WTC11 (cell line): ENCODE measurements around the gene CTRB1. TPM values are rescaled to one million over a fixed set of nuclear protein-coding genes. Genes with fewer than 3 reads are reported as not detected.

Experiments
- ATAC-seq: fragments of 200-7000 bp; cut with Tn5 transposase; 2 replicates; pipeline ENCODE4 v1.10.0; 2021; ENCODE audit warnings: mild to moderate bottlenecking, moderate library complexity
- CTCF ChIA-PET: fragments of 300-600 bp; sonication (Branson Sonifier 250); formaldehyde crosslinking; loops from one replicate; lab custom pipeline; 2021; ENCODE audit warnings: antibody characterized with exemption; lab: Charles Lee
- POLR2A ChIA-PET: fragments of 350-600 bp; sonication (Branson Sonifier 250); formaldehyde crosslinking; loops from one replicate; lab custom pipeline; 2021; ENCODE audit warnings: antibody characterized with exemption; lab: Charles Lee
- DNase-seq: peaks from one replicate; pipeline ENCODE4 v3.0.0; 2021; ENCODE audit warnings: low spot score
- H3K27ac Mint-ChIP-seq: 2 replicates; pipeline ENCODE4 v1.8.0; 2021; ENCODE audit warnings: mixed read lengths
- H3K27me3 Mint-ChIP-seq: 2 replicates; pipeline ENCODE4 v1.8.0; 2021; ENCODE audit warnings: low read depth, mild to moderate bottlenecking, moderate library complexity, mixed read lengths
- H3K36me3 Mint-ChIP-seq: 2 replicates; pipeline ENCODE4 v1.8.0; 2021; ENCODE audit warnings: mixed read lengths
- H3K4me1 Mint-ChIP-seq: 2 replicates; pipeline ENCODE4 v1.8.0; 2022; ENCODE audit warnings: mixed read lengths
- H3K4me3 Mint-ChIP-seq: 2 replicates; pipeline ENCODE4 v1.8.0; 2021; ENCODE audit warnings: mild to moderate bottlenecking, moderate library complexity, mixed read lengths
- H3K9me3 Mint-ChIP-seq: 2 replicates; pipeline ENCODE4 v1.8.0; 2021; ENCODE audit warnings: mixed read lengths
- AR ChIP-seq: fragments of 250-450 bp; sonication (Bioruptor Pico); IDR thresholded peaks from 2 replicates; pipeline ENCODE4 v1.9.0; 2021; ENCODE audit warnings: mild to moderate bottlenecking
- ATF1 ChIP-seq: sonication (generic); formaldehyde crosslinking; IDR thresholded peaks from 2 replicates; pipeline ENCODE4 v1.8.1; 2023; ENCODE audit warnings: mild to moderate bottlenecking, moderate library complexity, missing genetic modification reagents
- CBFB ChIP-seq: sonication (generic); formaldehyde crosslinking; IDR thresholded peaks from 2 replicates; pipeline ENCODE4 v1.8.1; 2022; ENCODE audit warnings: mild to moderate bottlenecking, low read depth, missing genetic modification reagents
- ELF4 ChIP-seq: sonication (generic); formaldehyde crosslinking; IDR thresholded peaks from 2 replicates; pipeline ENCODE4 v1.8.1; 2022; ENCODE audit warnings: low read depth, mild to moderate bottlenecking, moderate library complexity, missing genetic modification reagents
- ERG ChIP-seq: fragments of 250-450 bp; sonication (Bioruptor Pico); IDR thresholded peaks from 2 replicates; pipeline ENCODE4 v1.8.0; 2021; ENCODE audit warnings: mild to moderate bottlenecking
- HMGA2 ChIP-seq: fragments of 250-450 bp; sonication (Bioruptor Pico); IDR thresholded peaks from 2 replicates; pipeline ENCODE4 v1.4.0; 2021; ENCODE audit warnings: mild to moderate bottlenecking, moderate library complexity
- MLX ChIP-seq: sonication (generic); formaldehyde crosslinking; IDR thresholded peaks from 2 replicates; pipeline ENCODE4 v1.8.1; 2023; ENCODE audit warnings: mild to moderate bottlenecking, missing genetic modification reagents, moderate library complexity
- MYBL2 ChIP-seq: sonication (generic); formaldehyde crosslinking; IDR thresholded peaks from 2 replicates; pipeline ENCODE4 v1.8.1; 2023; ENCODE audit warnings: mild to moderate bottlenecking, moderate library complexity, missing genetic modification reagents
- NFYB ChIP-seq: sonication (generic); formaldehyde crosslinking; conservative IDR thresholded peaks from 2 replicates; pipeline ENCODE4 v1.8.0; 2022; ENCODE audit warnings: low read depth, missing genetic modification reagents
- NR1H2 ChIP-seq: sonication (generic); formaldehyde crosslinking; IDR thresholded peaks from 2 replicates; pipeline ENCODE4 v1.9.0; 2021; ENCODE audit warnings: mild to moderate bottlenecking, moderate library complexity, missing genetic modification reagents
- SMAD4 ChIP-seq: sonication (generic); formaldehyde crosslinking; IDR thresholded peaks from 2 replicates; pipeline ENCODE4 v1.8.0; 2022; ENCODE audit warnings: mild to moderate bottlenecking, missing genetic modification reagents
- TEAD1 ChIP-seq: sonication (generic); formaldehyde crosslinking; IDR thresholded peaks from 2 replicates; pipeline ENCODE4 v1.8.0; 2022; ENCODE audit warnings: mild to moderate bottlenecking, missing genetic modification reagents
- ZNF232 ChIP-seq: sonication (generic); formaldehyde crosslinking; IDR thresholded peaks from 2 replicates; pipeline ENCODE4 v1.8.0; 2022; ENCODE audit warnings: mild to moderate bottlenecking, missing genetic modification reagents
- ZNF416 ChIP-seq: fragments of 250-450 bp; sonication (Bioruptor Pico); IDR thresholded peaks from 2 replicates; pipeline ENCODE4 v1.9.0; 2021; ENCODE audit warnings: mild to moderate bottlenecking, inconsistent platforms
- total RNA-seq: library from RNA; stranded (reverse); gene quantifications from 3 replicates; pipeline ENCODE4 v1.2.3, GENCODE V29; 2021
- TF ChIP-seq, protein P1 (sequence below): sonication (generic); formaldehyde crosslinking; IDR thresholded peaks from 2 replicates; pipeline ENCODE4 v1.8.1; 2023; ENCODE audit warnings: mild to moderate bottlenecking, missing genetic modification reagents, borderline replicate concordance
- TF ChIP-seq, protein P2 (sequence below): sonication (generic); formaldehyde crosslinking; IDR thresholded peaks from 2 replicates; pipeline ENCODE4 v1.8.0; 2022; ENCODE audit warnings: mild to moderate bottlenecking, missing genetic modification reagents
- TF ChIP-seq, protein P3 (sequence below): sonication (generic); formaldehyde crosslinking; IDR thresholded peaks from 2 replicates; pipeline ENCODE4 v1.8.1; 2022; ENCODE audit warnings: missing genetic modification reagents, borderline replicate concordance
- TF ChIP-seq, protein P4 (sequence below): sonication (generic); formaldehyde crosslinking; IDR thresholded peaks from 2 replicates; pipeline ENCODE4 v1.8.0; 2022; ENCODE audit warnings: mild to moderate bottlenecking, missing genetic modification reagents
- TF ChIP-seq, protein P5 (sequence below): sonication (generic); formaldehyde crosslinking; IDR thresholded peaks from 2 replicates; pipeline ENCODE4 v1.8.0; 2023; ENCODE audit warnings: missing genetic modification reagents

Gene CTRB1
- total RNA-seq, 1 experiment from 2014 or later, result 3.9 TPM

DNA sequence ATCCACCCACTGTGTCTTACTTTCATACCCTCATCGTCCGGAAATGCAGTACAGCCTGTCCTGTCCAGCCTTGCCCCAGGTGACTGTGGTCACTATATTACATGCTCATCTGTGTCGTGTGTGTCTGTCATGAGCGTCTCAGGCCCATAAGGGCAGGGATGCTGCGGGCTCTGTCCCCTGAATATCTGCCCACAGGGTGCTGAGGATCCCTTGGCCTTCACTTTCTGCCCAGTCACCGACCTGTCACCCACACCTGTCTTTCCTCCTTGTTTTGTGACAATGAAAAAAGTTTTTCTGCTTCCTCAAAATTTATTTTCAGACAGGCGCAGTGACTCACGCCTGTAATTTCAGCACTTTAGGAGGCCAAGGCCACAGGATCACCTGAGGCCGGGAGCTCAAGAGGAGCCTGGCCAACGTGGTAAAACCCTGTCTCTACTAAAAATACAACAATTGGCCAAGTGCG is 1.4 kb upstream of the CTRB1 start:
- ChIA-PET POLR2A (no interaction called here), CTCF (interaction anchor here (2.1 to 3.0 kb wide), 2 partner anchors 16 to 18 kb away, joined by 7 to 12 read pairs; no protein-coding TSS in a partner anchor)
- no peak for DNase-seq
- H3K4me3 Mint-ChIP-seq, result no peak overlapping the region
- no peak for TF ChIP-seq MYBL2
- TF ChIP-seq HMGA2 (CRISPR knock-in tag), result no peak
- TF ChIP-seq MLX, result no peak
- no peak for TF ChIP-seq ZNF416
- TF ChIP-seq, protein P1, sequence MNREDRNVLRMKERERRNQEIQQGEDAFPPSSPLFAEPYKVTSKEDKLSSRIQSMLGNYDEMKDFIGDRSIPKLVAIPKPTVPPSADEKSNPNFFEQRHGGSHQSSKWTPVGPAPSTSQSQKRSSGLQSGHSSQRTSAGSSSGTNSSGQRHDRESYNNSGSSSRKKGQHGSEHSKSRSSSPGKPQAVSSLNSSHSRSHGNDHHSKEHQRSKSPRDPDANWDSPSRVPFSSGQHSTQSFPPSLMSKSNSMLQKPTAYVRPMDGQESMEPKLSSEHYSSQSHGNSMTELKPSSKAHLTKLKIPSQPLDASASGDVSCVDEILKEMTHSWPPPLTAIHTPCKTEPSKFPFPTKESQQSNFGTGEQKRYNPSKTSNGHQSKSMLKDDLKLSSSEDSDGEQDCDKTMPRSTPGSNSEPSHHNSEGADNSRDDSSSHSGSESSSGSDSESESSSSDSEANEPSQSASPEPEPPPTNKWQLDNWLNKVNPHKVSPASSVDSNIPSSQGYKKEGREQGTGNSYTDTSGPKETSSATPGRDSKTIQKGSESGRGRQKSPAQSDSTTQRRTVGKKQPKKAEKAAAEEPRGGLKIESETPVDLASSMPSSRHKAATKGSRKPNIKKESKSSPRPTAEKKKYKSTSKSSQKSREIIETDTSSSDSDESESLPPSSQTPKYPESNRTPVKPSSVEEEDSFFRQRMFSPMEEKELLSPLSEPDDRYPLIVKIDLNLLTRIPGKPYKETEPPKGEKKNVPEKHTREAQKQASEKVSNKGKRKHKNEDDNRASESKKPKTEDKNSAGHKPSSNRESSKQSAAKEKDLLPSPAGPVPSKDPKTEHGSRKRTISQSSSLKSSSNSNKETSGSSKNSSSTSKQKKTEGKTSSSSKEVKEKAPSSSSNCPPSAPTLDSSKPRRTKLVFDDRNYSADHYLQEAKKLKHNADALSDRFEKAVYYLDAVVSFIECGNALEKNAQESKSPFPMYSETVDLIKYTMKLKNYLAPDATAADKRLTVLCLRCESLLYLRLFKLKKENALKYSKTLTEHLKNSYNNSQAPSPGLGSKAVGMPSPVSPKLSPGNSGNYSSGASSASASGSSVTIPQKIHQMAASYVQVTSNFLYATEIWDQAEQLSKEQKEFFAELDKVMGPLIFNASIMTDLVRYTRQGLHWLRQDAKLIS, result no peak
- no peak for TF ChIP-seq ATF1
- TF ChIP-seq, protein P2, sequence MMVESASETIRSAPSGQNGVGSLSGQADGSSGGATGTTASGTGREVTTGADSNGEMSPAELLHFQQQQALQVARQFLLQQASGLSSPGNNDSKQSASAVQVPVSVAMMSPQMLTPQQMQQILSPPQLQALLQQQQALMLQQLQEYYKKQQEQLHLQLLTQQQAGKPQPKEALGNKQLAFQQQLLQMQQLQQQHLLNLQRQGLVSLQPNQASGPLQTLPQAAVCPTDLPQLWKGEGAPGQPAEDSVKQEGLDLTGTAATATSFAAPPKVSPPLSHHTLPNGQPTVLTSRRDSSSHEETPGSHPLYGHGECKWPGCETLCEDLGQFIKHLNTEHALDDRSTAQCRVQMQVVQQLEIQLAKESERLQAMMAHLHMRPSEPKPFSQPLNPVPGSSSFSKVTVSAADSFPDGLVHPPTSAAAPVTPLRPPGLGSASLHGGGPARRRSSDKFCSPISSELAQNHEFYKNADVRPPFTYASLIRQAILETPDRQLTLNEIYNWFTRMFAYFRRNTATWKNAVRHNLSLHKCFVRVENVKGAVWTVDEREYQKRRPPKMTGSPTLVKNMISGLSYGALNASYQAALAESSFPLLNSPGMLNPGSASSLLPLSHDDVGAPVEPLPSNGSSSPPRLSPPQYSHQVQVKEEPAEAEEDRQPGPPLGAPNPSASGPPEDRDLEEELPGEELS (CRISPR knock-in tag), result no peak
- no peak for TF ChIP-seq ELF4 (CRISPR knock-in tag)
- TF ChIP-seq SMAD4 (CRISPR knock-in tag), result no peak
- no peak for TF ChIP-seq NR1H2 (CRISPR knock-in tag)
- no peak for TF ChIP-seq ZNF232 (CRISPR knock-in tag)
- no peak for TF ChIP-seq AR (CRISPR knock-in tag)
- TF ChIP-seq, protein P3, sequence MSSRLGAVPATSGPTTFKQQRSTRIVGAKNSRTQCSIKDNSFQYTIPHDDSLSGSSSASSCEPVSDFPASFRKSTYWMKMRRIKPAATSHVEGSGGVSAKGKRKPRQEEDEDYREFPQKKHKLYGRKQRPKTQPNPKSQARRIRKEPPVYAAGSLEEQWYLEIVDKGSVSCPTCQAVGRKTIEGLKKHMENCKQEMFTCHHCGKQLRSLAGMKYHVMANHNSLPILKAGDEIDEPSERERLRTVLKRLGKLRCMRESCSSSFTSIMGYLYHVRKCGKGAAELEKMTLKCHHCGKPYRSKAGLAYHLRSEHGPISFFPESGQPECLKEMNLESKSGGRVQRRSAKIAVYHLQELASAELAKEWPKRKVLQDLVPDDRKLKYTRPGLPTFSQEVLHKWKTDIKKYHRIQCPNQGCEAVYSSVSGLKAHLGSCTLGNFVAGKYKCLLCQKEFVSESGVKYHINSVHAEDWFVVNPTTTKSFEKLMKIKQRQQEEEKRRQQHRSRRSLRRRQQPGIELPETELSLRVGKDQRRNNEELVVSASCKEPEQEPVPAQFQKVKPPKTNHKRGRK (CRISPR knock-in tag), result no peak
- TF ChIP-seq ERG (CRISPR knock-in tag), result no peak
- no peak for TF ChIP-seq CBFB (CRISPR knock-in tag)
- TF ChIP-seq, protein P4, sequence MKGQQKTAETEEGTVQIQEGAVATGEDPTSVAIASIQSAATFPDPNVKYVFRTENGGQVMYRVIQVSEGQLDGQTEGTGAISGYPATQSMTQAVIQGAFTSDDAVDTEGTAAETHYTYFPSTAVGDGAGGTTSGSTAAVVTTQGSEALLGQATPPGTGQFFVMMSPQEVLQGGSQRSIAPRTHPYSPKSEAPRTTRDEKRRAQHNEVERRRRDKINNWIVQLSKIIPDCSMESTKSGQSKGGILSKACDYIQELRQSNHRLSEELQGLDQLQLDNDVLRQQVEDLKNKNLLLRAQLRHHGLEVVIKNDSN (CRISPR knock-in tag), result no peak
- TF ChIP-seq NFYB (CRISPR knock-in tag), result no peak
- TF ChIP-seq, protein P5, sequence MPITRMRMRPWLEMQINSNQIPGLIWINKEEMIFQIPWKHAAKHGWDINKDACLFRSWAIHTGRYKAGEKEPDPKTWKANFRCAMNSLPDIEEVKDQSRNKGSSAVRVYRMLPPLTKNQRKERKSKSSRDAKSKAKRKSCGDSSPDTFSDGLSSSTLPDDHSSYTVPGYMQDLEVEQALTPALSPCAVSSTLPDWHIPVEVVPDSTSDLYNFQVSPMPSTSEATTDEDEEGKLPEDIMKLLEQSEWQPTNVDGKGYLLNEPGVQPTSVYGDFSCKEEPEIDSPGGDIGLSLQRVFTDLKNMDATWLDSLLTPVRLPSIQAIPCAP (CRISPR knock-in tag), result no peak
- no peak for TF ChIP-seq TEAD1 (CRISPR knock-in tag)
- TF ChIP-seq, all 79 proteins: peak for 0
- no peaks in the 10 kb centered on the region for H3K9me3 Mint-ChIP-seq
- no peaks in the 10 kb centered on the region for H3K36me3 Mint-ChIP-seq
- H3K4me1 Mint-ChIP-seq, result no peaks in the 10 kb centered on the region
- H3K27me3 Mint-ChIP-seq, result no peaks in the 10 kb centered on the region
- no peak for ATAC-seq
- H3K27ac Mint-ChIP-seq, result no peak overlapping the region
